ENCODE data around the gene ZNF490. TPM values are rescaled to one million over a fixed set of nuclear protein-coding genes. Genes with fewer than 3 reads are reported as not detected.
"Not testable (repeated sequence)": the region's sequence is repeated elsewhere in the genome, so short reads cannot be mapped to it uniquely, and the experiment has no call there.

The ZNF490 gene
- total and polyA plus RNA-seq, 9 donors, result 0.98 to 12.5 (median 7.0) TPM

GRCh38 chr19:12628040-12629022 is 17.7 kb upstream of the ZNF490 start:
- Histone ChIP-seq H3K27me3 (no peaks in the 10 kb centered on the region), H3K27ac (no peak overlapping the region), H3K36me3 (no peaks in the 10 kb centered on the region), H3K9me3 (peaks cover 0 to 11% of the 10 kb centered on the region in 2 donors), H3K4me1 (ENCODE audit: insufficient read depth) (no peaks in the 10 kb centered on the region), H3K4me3 (no peak overlapping the region)
- WGBS, 3 donors, result 92 to 94% (median 93%) methylated on average over 17 of the region's 17 CpGs
- TF ChIP-seq EP300 (IDR thresholded peaks at IDR 0.05), result no peak
- no peak for TF ChIP-seq CTCF (IDR thresholded peaks at IDR 0.05)
- TF ChIP-seq POLR2A (IDR thresholded peaks at IDR 0.05), result no peak
- intact Hi-C loops (cut with DNase I), result no loop called here
- no peak for DNase-seq

GRCh38 chr19:12626958-12627357 is 16.3 kb upstream of the ZNF490 start:
- Histone ChIP-seq H3K27ac (no peak overlapping the region), H3K4me1 (ENCODE audit: insufficient read depth) (no peaks in the 10 kb centered on the region), H3K4me3 (no peak overlapping the region), H3K27me3 (no peaks in the 10 kb centered on the region), H3K36me3 (no peaks in the 10 kb centered on the region), H3K9me3 (peaks cover 0 to 11% of the 10 kb centered on the region in 2 donors)
- intact Hi-C loops (cut with DNase I), result no loop called here
- TF ChIP-seq CTCF (IDR thresholded peaks at IDR 0.05) (no peak), POLR2A (IDR thresholded peaks at IDR 0.05) (no peak), EP300 (IDR thresholded peaks at IDR 0.05) (no peak)
- WGBS, 3 donors, result 84 to 96% (median 96%) methylated on average over 8 of the region's 8 CpGs
- no peak for DNase-seq

- H3K4me3 ChIP-seq, result no peak overlapping the region
- intact Hi-C loops (cut with DNase I), result no loop called here
- TF ChIP-seq EP300 (IDR thresholded peaks at IDR 0.05), result no peak
- no peak for TF ChIP-seq POLR2A (IDR thresholded peaks at IDR 0.05)
- no peak for TF ChIP-seq CTCF (IDR thresholded peaks at IDR 0.05)
- H3K27me3 ChIP-seq, result no peaks in the 10 kb centered on the region
- peaks cover 0 to 11% of the 10 kb centered on the region in 2 donors for H3K9me3 ChIP-seq
- no peaks in the 10 kb centered on the region for H3K36me3 ChIP-seq
- no peaks in the 10 kb centered on the region for H3K4me1 ChIP-seq (ENCODE audit: insufficient read depth)
- no peak overlapping the region for H3K27ac ChIP-seq
- no peak for DNase-seq
- 84 to 86% (median 84%) methylated on average over 4 of the region's 4 CpGs for WGBS, 3 donors
These were observed 12.9 kb upstream of the ZNF490 start for GRCh38 chr19:12623361-12624031.

GRCh38 chr19:12621253-12622024 is 10.8 kb upstream of the ZNF490 start:
- H3K27me3 ChIP-seq; H3K9me3 ChIP-seq; H3K36me3 ChIP-seq; H3K4me3 ChIP-seq; DNase-seq; intact Hi-C loops (cut with DNase I); H3K4me1 ChIP-seq (ENCODE audit: insufficient read depth); H3K27ac ChIP-seq: not testable (repeated sequence)
- WGBS, 3 donors, result 55 to 82% (median 70%) methylated on average over 21 to 26 of the region's 26 CpGs

All from ovary (tissue), 9 donors.